Keratinocyte (primary cell): ENCODE results near the gene RAD21L1. TPM values are rescaled to one million over a fixed set of nuclear protein-coding genes. Genes with fewer than 3 reads are reported as not detected.
A peak's percentile ranks its signal among the peaks of the same experiment; 100 is the strongest.

Experiments
- DNase-seq: peaks from one replicate; pipeline ENCODE4 v3.0.0-alpha.2; 2011; ENCODE audit warnings: low read depth, missing footprints, low spot score
- FAIRE-seq: peaks from 2 replicates; lab custom pipeline; 2011; peaks lifted over from hg19 to GRCh38; lab: Jason Lieb, UNC
- H2AFZ ChIP-seq: 2 replicates; pipeline ENCODE4 v1.6.0; 2012; ENCODE audit warnings: low read length, control low read depth, inconsistent platforms; ENCODE audit not compliant: control insufficient read depth
- H3K27ac ChIP-seq: 2 replicates; pipeline ENCODE4 v1.5.1; 2011; ENCODE audit warnings: low read length; ENCODE audit not compliant: control insufficient read depth, insufficient read depth
- H3K27me3 ChIP-seq: 3 replicates; pipeline ENCODE4 v1.6.0; 2011; ENCODE audit warnings: low read length; ENCODE audit not compliant: control insufficient read depth, insufficient read depth; ENCODE audit errors: extremely low read depth
- H3K36me3 ChIP-seq, 2 experiments: 2 replicates in 1 of 2; 3 replicates in 1 of 2; pipeline ENCODE4 v1.5.1; 2011; ENCODE audit warnings: low read length in 2 of 2, mild to moderate bottlenecking in 1 of 2; ENCODE audit not compliant: control insufficient read depth in 2 of 2, insufficient read depth in 2 of 2; ENCODE audit errors: extremely low read depth in 1 of 2
- H3K4me1 ChIP-seq: 3 replicates; pipeline ENCODE4 v1.5.1; 2011; ENCODE audit warnings: low read length; ENCODE audit not compliant: control insufficient read depth, insufficient read depth; ENCODE audit errors: extremely low read depth
- H3K4me2 ChIP-seq: 3 replicates; pipeline ENCODE4 v1.6.0; 2011; ENCODE audit warnings: low read depth, low read length; ENCODE audit not compliant: control insufficient read depth, insufficient read depth; ENCODE audit errors: extremely low read depth
- H3K4me3 ChIP-seq, 3 experiments: fragments of 200-600 bp in 1 of 3; sonication (generic) in 1 of 3; 2 replicates in 2 of 3; 3 replicates in 1 of 3; pipeline ENCODE4 v1.5.1; 2011 to 2016; ENCODE audit warnings: low read length in 3 of 3, mild to moderate bottlenecking in 3 of 3, control low read depth in 2 of 3, inconsistent platforms in 1 of 3, low read depth in 1 of 3, mixed read lengths in 1 of 3, mixed run types in 1 of 3, moderate library complexity in 1 of 3; ENCODE audit not compliant: control insufficient read depth in 2 of 3, insufficient read depth in 2 of 3; ENCODE audit errors: extremely low read depth in 1 of 3
- H3K79me2 ChIP-seq: 2 replicates; pipeline ENCODE4 v1.6.0; 2012; ENCODE audit warnings: low read length; ENCODE audit not compliant: control insufficient read depth, insufficient read depth
- H3K9ac ChIP-seq: 3 replicates; pipeline ENCODE4 v1.6.0; 2011; ENCODE audit warnings: low read length; ENCODE audit not compliant: control insufficient read depth, insufficient read depth; ENCODE audit errors: extremely low read depth
- H3K9me1 ChIP-seq: 3 replicates; pipeline ENCODE4 v1.6.0; 2011; ENCODE audit warnings: low read length; ENCODE audit not compliant: control insufficient read depth, insufficient read depth; ENCODE audit errors: extremely low read depth
- H3K9me3 ChIP-seq: 2 replicates; pipeline ENCODE4 v1.5.1; 2012; ENCODE audit warnings: low read depth, low read length; ENCODE audit not compliant: control insufficient read depth
- H4K20me1 ChIP-seq: 3 replicates; pipeline ENCODE4 v1.6.0; 2011; ENCODE audit warnings: low read length; ENCODE audit not compliant: control insufficient read depth, insufficient read depth; ENCODE audit errors: extremely low read depth
- CTCF ChIP-seq, 3 experiments: IDR thresholded peaks in 1 of 3; conservative IDR thresholded peaks in 1 of 3; optimal IDR thresholded peaks in 1 of 3; 2 replicates in 2 of 3; 3 replicates in 1 of 3; pipeline versions ENCODE3 to v1.5.1; 2011; ENCODE audit warnings: low read length in 3 of 3, mild to moderate bottlenecking in 3 of 3, moderate library complexity in 2 of 3, control low read depth in 1 of 3, inconsistent platforms in 1 of 3; ENCODE audit not compliant: insufficient read depth in 2 of 3; ENCODE audit errors: extremely low read depth in 1 of 3
- EZH2 ChIP-seq: IDR thresholded peaks from one replicate; pipeline ENCODE4 v1.6.1; 2012; ENCODE audit warnings: inconsistent platforms, mild to moderate bottlenecking, low read length, moderate library complexity
- dilution Hi-C: fragments of 300-500 bp; cut with MboI; formaldehyde crosslinking; loops from one replicate; pipeline ENCODE4 v1.7.0; 2020; ENCODE audit warnings: low sequenced_read_pairs; ENCODE audit not compliant: extremely low pct_ligation_motif_present
- polyA plus RNA-seq, 5 experiments: library from polyadenylated mRNA; depleted of rRNA in 3 of 5; stranded (reverse) in 3 of 5; stranded (forward) in 1 of 5; unstranded in 1 of 5; fragments of >200 nt; gene quantifications; 1 replicate in 1 of 5; 2 replicates in 3 of 5; 3 replicates in 1 of 5; pipeline versions ENCODE4 v1.2.1 to v1.2.3, GENCODE V29; 2011 to 2012; ENCODE audit warnings: missing spikeins in 2 of 5, low read depth in 1 of 5, low replicate concordance in 1 of 5

RAD21L1 gene
- polyA plus RNA-seq, 1 donor (not counting 4 experiments of a cell fraction or from before 2014, with no cell fraction given) = not detected

- Histone ChIP-seq H3K79me2 (no peaks in the 10 kb centered on the region), H3K9ac (no peak overlapping the region), H3K27ac (no peak overlapping the region), H4K20me1 (no peaks in the 10 kb centered on the region), H3K9me3 (no peaks in the 10 kb centered on the region), H3K4me3 (no peak overlapping the region), H3K4me1 (no peaks in the 10 kb centered on the region), H3K27me3 (peaks cover 17% of the 10 kb centered on the region), H3K36me3 (no peaks in the 10 kb centered on the region), H3K9me1 (no peaks in the 10 kb centered on the region), H2AFZ (no peak overlapping the region), H3K4me2 (no peak overlapping the region)
- FAIRE-seq (no peak), DNase-seq (no peak)
- TF ChIP-seq CTCF (optimal IDR thresholded peaks at IDR 0.05 in 1 of 3, IDR thresholded peaks at IDR 0.05 in 1 of 3, conservative IDR thresholded peaks at IDR 0.05 in 1 of 3; ENCODE audit: extremely low read depth in 1 of 3, insufficient read depth in 2 of 3, low read length in 3 of 3) (peak; percentile 11 to 22 (median 17)), EZH2 (no peak)
- dilution Hi-C loops = no loop called here
Measured at GRCh38 chr20:1209447-1210387, 16.1 kb upstream of the RAD21L1 start.

- H3K4me1 ChIP-seq = no peaks in the 10 kb centered on the region
Measured at GRCh38 chr20:1210501-1210900, 15.3 kb upstream of the RAD21L1 start.

More at GRCh38 chr20:1210501-1210900, 15.3 kb upstream of the RAD21L1 start:
- Histone ChIP-seq H2AFZ (no peak overlapping the region), H4K20me1 (no peaks in the 10 kb centered on the region), H3K9me1 (no peaks in the 10 kb centered on the region), H3K4me2 (no peak overlapping the region), H3K4me3 (no peak overlapping the region), H3K79me2 (no peaks in the 10 kb centered on the region), H3K27me3 (peaks cover 17% of the 10 kb centered on the region), H3K36me3 (no peaks in the 10 kb centered on the region), H3K27ac (no peak overlapping the region), H3K9me3 (no peaks in the 10 kb centered on the region), H3K9ac (no peak overlapping the region)
- TF ChIP-seq CTCF (optimal IDR thresholded peaks at IDR 0.05 in 1 of 3, IDR thresholded peaks at IDR 0.05 in 1 of 3, conservative IDR thresholded peaks at IDR 0.05 in 1 of 3; ENCODE audit: extremely low read depth in 1 of 3, insufficient read depth in 2 of 3, low read length in 3 of 3) (no peak), EZH2 (no peak)
- FAIRE-seq (no peak), DNase-seq (no peak)
- dilution Hi-C loops = no loop called here
